Measurements from ENCODE around the gene TMEM95. TPM values are rescaled to one million over a fixed set of nuclear protein-coding genes. Genes with fewer than 3 reads are reported as not detected.

The TMEM95 gene
- total RNA-seq, 1 donor from 2014 or later = not detected

DNA sequence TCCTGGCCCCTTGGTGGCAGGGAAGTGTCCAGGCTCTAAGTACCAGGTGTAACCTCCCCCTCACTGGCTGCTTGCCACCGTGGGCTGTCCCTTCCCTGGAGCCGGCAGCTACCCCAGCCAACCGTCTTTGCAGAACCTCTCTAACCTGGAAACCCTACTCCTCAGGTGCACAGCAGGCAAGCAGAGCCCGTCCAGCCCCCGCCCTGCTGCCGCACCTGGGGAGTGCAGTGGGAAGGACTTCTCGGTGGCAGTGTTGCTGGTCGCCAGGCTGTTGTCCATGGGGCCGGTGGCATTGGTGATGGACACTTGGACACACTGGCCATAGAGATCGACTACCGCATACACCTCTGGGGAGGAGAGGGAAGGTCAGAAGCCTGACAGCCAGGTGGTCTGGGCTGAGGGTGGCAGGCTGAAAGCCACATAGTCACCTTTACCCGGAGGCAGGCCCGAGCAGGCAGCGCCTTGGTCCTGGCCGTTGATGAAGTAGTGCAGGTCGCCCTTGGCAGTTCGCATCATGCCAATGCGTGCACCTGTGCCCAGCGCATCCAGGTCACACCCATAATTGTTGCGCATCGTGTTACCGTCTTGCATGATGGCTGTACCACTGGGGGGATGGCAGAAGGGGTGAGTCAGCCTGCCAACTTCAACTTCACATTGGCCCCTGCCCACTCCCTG, 32.3 kb upstream of the TMEM95 start:
- no peaks in the 10 kb centered on the region for H3K9me3 ChIP-seq
- peaks cover 64% of the 10 kb centered on the region for H3K36me3 ChIP-seq
- intact Hi-C loops (cut with DNase I) = no loop called here
- H3K27ac ChIP-seq = no peak overlapping the region
- no peaks in the 10 kb centered on the region for H3K27me3 ChIP-seq
- no peaks in the 10 kb centered on the region for H3K4me1 ChIP-seq
- no peak for DNase-seq
- H3K4me3 ChIP-seq = no peak overlapping the region
- no peak for ATAC-seq
- TF ChIP-seq, protein P1, sequence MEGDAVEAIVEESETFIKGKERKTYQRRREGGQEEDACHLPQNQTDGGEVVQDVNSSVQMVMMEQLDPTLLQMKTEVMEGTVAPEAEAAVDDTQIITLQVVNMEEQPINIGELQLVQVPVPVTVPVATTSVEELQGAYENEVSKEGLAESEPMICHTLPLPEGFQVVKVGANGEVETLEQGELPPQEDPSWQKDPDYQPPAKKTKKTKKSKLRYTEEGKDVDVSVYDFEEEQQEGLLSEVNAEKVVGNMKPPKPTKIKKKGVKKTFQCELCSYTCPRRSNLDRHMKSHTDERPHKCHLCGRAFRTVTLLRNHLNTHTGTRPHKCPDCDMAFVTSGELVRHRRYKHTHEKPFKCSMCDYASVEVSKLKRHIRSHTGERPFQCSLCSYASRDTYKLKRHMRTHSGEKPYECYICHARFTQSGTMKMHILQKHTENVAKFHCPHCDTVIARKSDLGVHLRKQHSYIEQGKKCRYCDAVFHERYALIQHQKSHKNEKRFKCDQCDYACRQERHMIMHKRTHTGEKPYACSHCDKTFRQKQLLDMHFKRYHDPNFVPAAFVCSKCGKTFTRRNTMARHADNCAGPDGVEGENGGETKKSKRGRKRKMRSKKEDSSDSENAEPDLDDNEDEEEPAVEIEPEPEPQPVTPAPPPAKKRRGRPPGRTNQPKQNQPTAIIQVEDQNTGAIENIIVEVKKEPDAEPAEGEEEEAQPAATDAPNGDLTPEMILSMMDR (IDR thresholded peaks at IDR 0.05) = no peak

DNA sequence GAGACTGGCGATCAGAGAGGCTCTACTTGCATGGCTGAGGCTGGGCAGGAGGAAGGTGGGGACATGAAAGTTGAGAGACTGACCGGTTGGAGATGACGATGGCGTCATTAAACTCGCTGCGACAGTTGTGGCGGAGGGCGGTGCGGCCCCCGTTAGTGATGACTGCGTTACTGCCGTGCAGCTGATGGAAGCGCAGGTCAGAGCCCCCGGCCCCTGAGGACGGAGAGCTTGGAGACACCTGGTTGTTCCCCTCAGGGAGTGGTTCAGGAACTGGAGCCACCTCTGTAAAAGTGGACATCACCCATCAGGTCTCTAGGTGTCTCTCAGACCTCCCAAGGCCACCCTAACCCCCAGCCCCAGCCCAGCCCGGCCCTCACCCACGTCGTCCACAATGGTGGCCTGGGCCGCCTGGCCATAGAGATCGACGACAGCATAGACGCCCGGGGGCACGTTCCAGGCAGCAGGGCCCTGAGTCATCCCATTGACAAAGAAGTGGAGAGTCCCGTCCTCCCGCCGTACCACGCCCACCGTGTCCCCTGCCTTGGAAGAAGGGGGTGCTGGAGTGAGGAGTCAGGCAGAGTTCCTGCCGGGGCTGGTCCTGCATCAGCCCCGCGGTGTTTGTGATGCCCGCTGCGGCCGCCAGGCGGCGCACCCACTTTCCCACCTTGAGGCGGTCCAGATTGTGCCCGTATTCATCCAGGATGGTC, 31.1 kb upstream of the TMEM95 start:
- intact Hi-C loops (cut with DNase I) = no loop called here
- Histone ChIP-seq H3K36me3 (peaks cover 52% of the 10 kb centered on the region), H3K4me3 (no peak overlapping the region), H3K9me3 (no peaks in the 10 kb centered on the region), H3K27ac (no peak overlapping the region), H3K27me3 (no peaks in the 10 kb centered on the region), H3K4me1 (peaks cover 10% of the 10 kb centered on the region)
- TF ChIP-seq, protein P1 (IDR thresholded peaks at IDR 0.05) = peak; percentile 74
- ATAC-seq (peak; percentile 47), DNase-seq (peak; percentile 77)

DNA sequence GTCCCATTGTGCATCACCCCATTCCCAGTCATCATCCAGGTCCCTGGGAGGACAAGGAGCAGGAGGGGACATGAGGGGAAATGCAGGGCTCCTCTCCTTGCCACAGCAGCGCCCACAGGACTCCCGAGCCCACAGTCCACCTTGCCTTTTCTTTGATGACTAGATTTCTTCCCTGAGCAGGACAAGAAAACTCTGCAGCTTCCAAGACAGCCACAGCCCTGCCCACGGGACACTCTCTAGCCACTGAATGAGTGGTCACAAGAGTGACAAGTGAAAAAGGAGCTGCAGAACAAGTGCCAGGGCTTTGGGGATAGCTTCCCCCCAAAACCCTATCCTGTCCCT, 30.5 kb upstream of the TMEM95 start:
- Histone ChIP-seq H3K36me3 (peaks cover 48% of the 10 kb centered on the region), H3K4me3 (no peak overlapping the region), H3K27me3 (no peaks in the 10 kb centered on the region), H3K27ac (no peak overlapping the region), H3K4me1 (peaks cover 10% of the 10 kb centered on the region), H3K9me3 (no peaks in the 10 kb centered on the region)
- TF ChIP-seq, protein P1 (IDR thresholded peaks at IDR 0.05) = no peak
- ATAC-seq (no peak), DNase-seq (no peak)
- intact Hi-C loops (cut with DNase I) = no loop called here

DNA sequence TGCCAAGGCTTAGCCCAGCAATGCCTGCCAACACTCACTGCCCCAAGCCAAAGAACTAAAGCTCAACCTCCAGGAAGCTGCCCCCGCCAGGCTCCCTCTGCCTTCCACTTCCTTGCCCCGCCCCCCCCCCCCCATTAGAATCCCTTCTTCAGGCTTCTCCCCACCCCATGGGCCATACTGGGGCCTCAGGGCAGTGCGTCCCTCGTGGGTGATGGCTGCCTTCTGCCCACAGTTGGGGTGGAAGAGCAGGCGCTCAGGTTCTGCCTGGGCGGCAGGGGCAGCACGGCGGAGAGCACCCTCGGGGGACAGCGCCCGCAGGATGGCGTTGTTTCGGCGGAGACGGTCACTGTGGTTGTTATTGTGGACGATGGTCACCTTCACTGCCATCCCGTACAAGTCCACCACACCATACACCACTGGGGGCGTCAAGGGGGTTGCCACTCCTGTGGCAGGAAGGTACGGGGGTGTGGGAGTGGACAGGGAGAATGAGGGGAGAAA, 29.9 kb upstream of the TMEM95 start:
- no peak for ATAC-seq
- H3K27me3 ChIP-seq = no peaks in the 10 kb centered on the region
- no peak overlapping the region for H3K4me3 ChIP-seq
- H3K27ac ChIP-seq = no peak overlapping the region
- no peaks in the 10 kb centered on the region for H3K9me3 ChIP-seq
- DNase-seq = no peak
- TF ChIP-seq, protein P1 (IDR thresholded peaks at IDR 0.05) = no peak
- intact Hi-C loops (cut with DNase I) = no loop called here
- peaks cover 47% of the 10 kb centered on the region for H3K36me3 ChIP-seq
- peaks cover 10% of the 10 kb centered on the region for H3K4me1 ChIP-seq

DNA sequence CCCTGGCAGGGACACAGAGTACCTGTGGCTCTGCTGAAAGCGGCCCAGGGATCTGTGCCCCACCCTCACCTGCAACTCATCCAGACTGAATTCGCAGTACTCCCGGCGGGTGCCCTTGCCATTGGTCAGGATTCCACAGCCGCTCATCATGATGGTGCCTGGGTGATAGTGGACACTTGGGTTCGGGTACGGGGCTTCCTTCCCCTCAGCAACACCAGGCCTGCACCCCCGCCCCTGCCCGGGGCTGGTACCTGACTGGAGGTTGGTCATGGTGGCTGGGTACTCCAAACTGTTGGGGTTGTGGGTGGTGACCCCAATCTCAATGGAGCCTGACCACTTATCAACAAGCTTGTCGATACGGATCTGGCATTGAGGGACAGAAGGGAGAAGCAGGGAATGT, 28.8 kb upstream of the TMEM95 start:
- peaks cover 36% of the 10 kb centered on the region for H3K36me3 ChIP-seq
- DNase-seq (no peak), ATAC-seq (no peak)
- no peaks in the 10 kb centered on the region for H3K27me3 ChIP-seq
- no peak overlapping the region for H3K4me3 ChIP-seq
- TF ChIP-seq, protein P1 (IDR thresholded peaks at IDR 0.05) = no peak
- intact Hi-C loops (cut with DNase I) = no loop called here
- H3K4me1 ChIP-seq = peaks cover 15% of the 10 kb centered on the region
- H3K27ac ChIP-seq = no peak overlapping the region
- no peaks in the 10 kb centered on the region for H3K9me3 ChIP-seq

Measured in upper lobe of right lung (tissue), 1 donor.